Trophoblast cell (in vitro differentiated cells and primary cell): ENCODE data around the gene USP6NL.
A peak's percentile ranks its signal among the peaks of the same experiment; 100 is the strongest.

Experiments
- DNase-seq, 2 donors: peaks; one replicate each; pipeline ENCODE4 v3.0.0-alpha.2; 2016
- H2AFZ ChIP-seq: 2 replicates; pipeline ENCODE4 v1.6.1; 2013; ENCODE audit warnings: low read length, moderate library complexity, mild to moderate bottlenecking; ENCODE audit not compliant: insufficient read depth, poor library complexity
- H2AK5ac ChIP-seq: 2 replicates; pipeline ENCODE4 v1.6.1; 2013; ENCODE audit warnings: mild to moderate bottlenecking, low read length
- H2BK120ac ChIP-seq: 2 replicates; pipeline ENCODE4 v1.6.1; 2013; ENCODE audit warnings: low read length, mild to moderate bottlenecking, moderate library complexity; ENCODE audit not compliant: insufficient read depth, poor library complexity
- H2BK12ac ChIP-seq: 2 replicates; pipeline ENCODE4 v1.6.1; 2013; ENCODE audit warnings: mild to moderate bottlenecking, low read length, moderate library complexity
- H2BK5ac ChIP-seq: 2 replicates; pipeline ENCODE4 v1.6.1; 2013; ENCODE audit warnings: low read length, low read depth, moderate library complexity, mild to moderate bottlenecking; ENCODE audit not compliant: poor library complexity
- H3K14ac ChIP-seq: 2 replicates; pipeline ENCODE4 v1.6.1; 2013; ENCODE audit warnings: mild to moderate bottlenecking, low read length
- H3K18ac ChIP-seq: 2 replicates; pipeline ENCODE4 v1.6.1; 2013; ENCODE audit warnings: mild to moderate bottlenecking, low read length
- H3K23ac ChIP-seq: 2 replicates; pipeline ENCODE4 v1.6.1; 2013; ENCODE audit warnings: low read length
- H3K27ac ChIP-seq: 2 replicates; pipeline ENCODE4 v1.5.1; 2013; ENCODE audit warnings: low read depth, mild to moderate bottlenecking, inconsistent platforms, low read length, moderate library complexity
- H3K27me3 ChIP-seq: 2 replicates; pipeline ENCODE4 v1.6.1; 2013; ENCODE audit warnings: inconsistent platforms, mild to moderate bottlenecking, low read length, moderate library complexity; ENCODE audit not compliant: insufficient read depth
- H3K36me3 ChIP-seq, 2 experiments: 1 replicate in 1 of 2; 2 replicates in 1 of 2; pipeline ENCODE4 v1.6.1; 2013; ENCODE audit warnings: low read length in 2 of 2, mild to moderate bottlenecking in 2 of 2, moderate library complexity in 1 of 2; ENCODE audit not compliant: insufficient read depth in 2 of 2, control insufficient read depth in 1 of 2
- H3K4ac ChIP-seq: 2 replicates; pipeline ENCODE4 v1.6.1; 2013; ENCODE audit warnings: low read depth, mild to moderate bottlenecking, low read length, moderate library complexity
- H3K4me1 ChIP-seq, 2 experiments: 1 replicate in 1 of 2; 2 replicates in 1 of 2; pipeline ENCODE4 v1.6.1; 2013; ENCODE audit warnings: low read length in 2 of 2, mild to moderate bottlenecking in 2 of 2, moderate library complexity in 1 of 2; ENCODE audit not compliant: insufficient read depth in 2 of 2, control insufficient read depth in 1 of 2
- H3K4me2 ChIP-seq: 2 replicates; pipeline ENCODE4 v1.6.1; 2013; ENCODE audit warnings: inconsistent platforms, mild to moderate bottlenecking, low read length, moderate library complexity
- H3K4me3 ChIP-seq: 2 replicates; pipeline ENCODE4 v1.5.1; 2013; ENCODE audit warnings: mild to moderate bottlenecking, low read depth, low read length, inconsistent platforms
- H3K79me1 ChIP-seq: one replicate; pipeline ENCODE4 v1.6.1; 2013; ENCODE audit warnings: low read length
- H3K79me2 ChIP-seq: 2 replicates; pipeline ENCODE4 v1.6.1; 2013; ENCODE audit warnings: low read length, mild to moderate bottlenecking; ENCODE audit not compliant: control insufficient read depth, insufficient read depth, poor library complexity
- H3K9ac ChIP-seq: 2 replicates; pipeline ENCODE4 v1.6.1; 2013; ENCODE audit warnings: mild to moderate bottlenecking, low read length
- H3K9me3 ChIP-seq: 2 replicates; pipeline ENCODE4 v1.6.1; 2013; ENCODE audit warnings: low read depth, mild to moderate bottlenecking, control low read depth, inconsistent platforms, low read length; ENCODE audit not compliant: insufficient read depth
- H4K12ac ChIP-seq: 2 replicates; pipeline ENCODE4 v1.6.1; 2013; ENCODE audit warnings: low read depth, mild to moderate bottlenecking, low read length, moderate library complexity
- H4K8ac ChIP-seq: 2 replicates; pipeline ENCODE4 v1.6.1; 2013; ENCODE audit warnings: low read depth, mild to moderate bottlenecking, low read length, moderate library complexity
- H4K91ac ChIP-seq: one replicate; pipeline ENCODE4 v1.6.1; 2013; ENCODE audit warnings: low read depth, mild to moderate bottlenecking, low read length, moderate library complexity
- WGBS: extraction: QIAGEN DNeasy Blood & Tissue Kit; methylation state at CpG from one replicate; pipeline ENCODE4 v1.1.7; 2013; ENCODE audit warnings: missing lambda C conversion rate; ENCODE audit not compliant: insufficient read length, insufficient coverage; ENCODE audit errors: extremely low coverage; 5-methylcytosine and 5-hydroxymethylcytosine counted together

USP6NL gene

DNA sequence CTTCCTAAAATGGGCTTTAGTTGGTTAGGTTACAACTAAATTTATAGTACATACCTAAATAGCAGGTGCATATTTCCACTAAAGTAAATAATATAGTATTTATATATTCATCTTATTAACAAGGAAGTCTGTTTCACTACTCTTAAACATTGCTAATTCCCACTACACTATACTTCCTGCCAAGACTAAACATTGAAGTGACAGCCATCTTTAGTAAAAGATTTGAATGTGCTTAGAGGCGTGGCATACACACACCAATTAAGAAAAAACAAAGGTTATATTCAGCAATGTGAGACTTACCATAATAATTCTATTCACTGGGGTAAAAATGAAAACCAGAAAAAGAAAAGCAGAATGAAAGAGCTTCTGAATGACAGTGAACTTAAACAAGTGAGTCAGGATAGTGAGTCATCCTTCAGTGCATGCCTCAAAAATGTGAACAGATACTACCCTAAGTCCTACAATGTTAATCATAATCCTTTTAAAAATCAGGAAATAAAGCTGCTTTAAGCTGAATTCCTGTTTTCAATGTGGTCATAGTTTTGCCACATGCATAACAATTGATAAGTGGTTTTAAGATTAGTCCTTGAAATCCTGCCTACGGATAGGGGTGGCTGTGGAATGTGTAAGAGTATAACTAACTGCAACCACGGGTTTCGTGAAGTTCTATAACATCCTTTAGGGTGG is 59.4 kb downstream of the USP6NL start:
- H3K79me1 ChIP-seq, result no peaks in the 10 kb centered on the region
- H2AFZ ChIP-seq, result no peak overlapping the region
- no peak overlapping the region for H3K23ac ChIP-seq
- H3K4me2 ChIP-seq, result no peak overlapping the region
- H3K27me3 ChIP-seq, result no peaks in the 10 kb centered on the region
- H3K14ac ChIP-seq, result no peak overlapping the region
- H3K18ac ChIP-seq, result no peak overlapping the region
- no peaks in the 10 kb centered on the region for H3K9me3 ChIP-seq
- WGBS, result no CpG with 5 or more reads among the region's 4 CpGs
- no peak overlapping the region for H2BK120ac ChIP-seq
- H4K8ac ChIP-seq, result no peak overlapping the region
- H3K9ac ChIP-seq, result no peak overlapping the region
- H3K4ac ChIP-seq, result no peak overlapping the region
- no peak overlapping the region for H2AK5ac ChIP-seq
- peak; percentile 35 to 66 for DNase-seq
- H4K91ac ChIP-seq, result no peak overlapping the region
- no peak overlapping the region for H2BK12ac ChIP-seq
- no peaks in the 10 kb centered on the region for H3K4me1 ChIP-seq
- H4K12ac ChIP-seq, result no peak overlapping the region
- no peak overlapping the region for H2BK5ac ChIP-seq
- H3K79me2 ChIP-seq, result no peaks in the 10 kb centered on the region
- no peaks in the 10 kb centered on the region for H3K36me3 ChIP-seq
- no peak overlapping the region for H3K4me3 ChIP-seq
- no peak overlapping the region for H3K27ac ChIP-seq

DNA sequence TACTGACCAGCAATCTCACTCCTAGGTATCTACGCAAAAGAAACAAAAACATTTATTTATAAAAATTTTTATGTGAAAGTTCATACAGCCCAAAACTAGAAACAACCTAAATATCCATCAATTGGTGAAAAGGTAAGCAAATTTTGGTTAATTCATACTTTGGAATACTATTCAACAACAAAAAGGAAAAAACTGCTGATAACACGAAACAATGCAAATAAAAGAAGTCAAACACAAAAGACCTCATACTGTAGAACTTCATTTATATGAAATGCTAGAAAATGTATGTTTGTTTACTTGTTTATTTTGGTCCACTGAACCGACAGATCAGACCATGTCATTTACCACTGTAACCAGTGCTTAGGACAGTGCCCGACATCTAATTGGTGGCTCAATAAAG is 60.3 kb downstream of the USP6NL start:
- Histone ChIP-seq H3K18ac (no peak overlapping the region), H3K4me1 (peaks cover 0 to 3% of the 10 kb centered on the region in 2 experiments), H3K4me2 (no peak overlapping the region), H3K79me1 (no peaks in the 10 kb centered on the region), H3K36me3 (no peaks in the 10 kb centered on the region), H3K27ac (no peak overlapping the region), H3K4me3 (no peak overlapping the region), H2BK5ac (no peak overlapping the region), H3K9ac (no peak overlapping the region), H4K8ac (no peak overlapping the region), H3K23ac (no peak overlapping the region), H2BK12ac (no peak overlapping the region), H2BK120ac (no peak overlapping the region), H3K14ac (no peak overlapping the region), H2AK5ac (no peak overlapping the region), H3K4ac (no peak overlapping the region), H3K27me3 (no peaks in the 10 kb centered on the region), H2AFZ (no peak overlapping the region), H4K91ac (no peak overlapping the region), H3K79me2 (no peaks in the 10 kb centered on the region), H3K9me3 (no peaks in the 10 kb centered on the region), H4K12ac (no peak overlapping the region)
- DNase-seq, result no peak
- no CpG with 5 or more reads among the region's 4 CpGs for WGBS

DNA sequence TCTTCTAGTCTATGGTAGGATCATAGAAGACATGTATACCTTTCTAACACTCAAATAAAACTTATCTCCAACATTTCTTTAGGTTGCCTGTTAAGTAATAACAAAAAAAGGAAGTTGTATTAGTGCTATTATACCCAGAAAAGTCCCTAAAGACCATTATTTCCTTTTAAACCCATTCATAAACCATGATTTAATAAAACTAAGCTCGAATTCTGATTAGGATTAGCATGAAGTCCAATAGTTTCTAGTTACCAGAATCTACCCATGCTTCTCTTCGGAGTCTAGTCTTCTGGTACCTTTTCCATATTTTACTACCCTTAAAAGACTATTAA is 62.7 kb downstream of the USP6NL start:
- no peak overlapping the region for H3K9ac ChIP-seq
- H4K12ac ChIP-seq, result no peak overlapping the region
- H2BK120ac ChIP-seq, result no peak overlapping the region
- H3K9me3 ChIP-seq, result no peaks in the 10 kb centered on the region
- H2AK5ac ChIP-seq, result no peak overlapping the region
- H3K18ac ChIP-seq, result no peak overlapping the region
- H3K4ac ChIP-seq, result no peak overlapping the region
- H4K8ac ChIP-seq, result no peak overlapping the region
- no peaks in the 10 kb centered on the region for H3K79me2 ChIP-seq
- H3K4me1 ChIP-seq, result peaks cover 0 to 3% of the 10 kb centered on the region in 2 experiments
- H3K27me3 ChIP-seq, result no peaks in the 10 kb centered on the region
- H3K4me3 ChIP-seq, result no peak overlapping the region
- no peaks in the 10 kb centered on the region for H3K79me1 ChIP-seq
- no peak overlapping the region for H3K4me2 ChIP-seq
- H2AFZ ChIP-seq, result no peak overlapping the region
- no peak overlapping the region for H2BK12ac ChIP-seq
- H3K14ac ChIP-seq, result no peak overlapping the region
- no peak overlapping the region for H4K91ac ChIP-seq
- WGBS, result no CpG with 5 or more reads among the region's 2 CpGs
- no peak overlapping the region for H3K27ac ChIP-seq
- no peak overlapping the region for H2BK5ac ChIP-seq
- no peaks in the 10 kb centered on the region for H3K36me3 ChIP-seq
- no peak overlapping the region for H3K23ac ChIP-seq
- DNase-seq, result no peak

DNA sequence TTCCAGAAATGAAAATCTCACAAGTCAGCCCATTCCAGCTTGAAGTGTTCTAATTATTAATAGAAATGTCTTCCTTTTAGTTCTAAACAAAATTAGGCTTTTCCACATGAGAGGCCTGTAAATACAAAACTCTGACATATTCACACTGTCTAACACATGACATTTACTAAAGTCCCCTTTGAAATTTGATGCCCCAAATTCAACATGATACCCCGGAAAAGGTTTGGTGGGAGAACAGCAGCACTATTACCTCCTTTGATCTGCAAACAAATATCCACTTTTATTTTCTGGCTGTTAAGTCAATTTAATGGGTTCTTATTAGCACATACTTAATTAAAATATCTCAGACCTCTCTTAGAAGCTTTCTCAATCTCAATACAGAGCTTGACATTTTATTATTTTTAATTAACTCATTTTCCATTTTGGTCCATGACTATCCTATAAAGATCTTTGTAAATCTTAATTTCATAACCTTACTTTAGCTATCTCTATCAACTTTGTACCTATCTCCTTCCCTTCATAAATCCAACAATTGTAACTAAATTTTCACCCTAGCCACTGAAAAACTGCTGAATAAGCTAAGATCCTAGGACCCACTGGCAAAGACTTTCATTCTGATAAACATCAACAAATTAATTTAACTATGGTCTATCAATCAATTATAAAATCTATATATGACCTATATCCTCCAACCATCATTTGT is 63.2 kb downstream of the USP6NL start:
- Histone ChIP-seq H4K8ac (no peak overlapping the region), H3K4me3 (no peak overlapping the region), H4K91ac (no peak overlapping the region), H3K36me3 (no peaks in the 10 kb centered on the region), H3K14ac (no peak overlapping the region), H3K79me2 (no peaks in the 10 kb centered on the region), H3K23ac (no peak overlapping the region), H3K18ac (no peak overlapping the region), H3K4ac (no peak overlapping the region), H3K9ac (no peak overlapping the region), H2BK12ac (no peak overlapping the region), H3K4me2 (no peak overlapping the region), H3K4me1 (peaks cover 0 to 3% of the 10 kb centered on the region in 2 experiments), H2AK5ac (no peak overlapping the region), H3K79me1 (no peaks in the 10 kb centered on the region), H2BK120ac (no peak overlapping the region), H3K27ac (no peak overlapping the region), H2BK5ac (no peak overlapping the region), H4K12ac (no peak overlapping the region), H3K27me3 (no peaks in the 10 kb centered on the region), H3K9me3 (no peaks in the 10 kb centered on the region), H2AFZ (no peak overlapping the region)
- no peak for DNase-seq
- WGBS, result no CpG with 5 or more reads among the region's 1 CpG
